Brain pericyte (primary cell): ENCODE results near the gene FAM222A.

Experiments used
- DNase-seq: peaks from one replicate; pipeline ENCODE4 v3.0.0-alpha.2; 2012; ENCODE audit warnings: low read depth, low spot score

Gene FAM222A

GRCh38 chr12:109713187-109714070, at the start of gene FAM222A:
Gene FAM222A, plus strand, starts transcription at chr12:109713825. Its CDS starts 30,322 bp downstream, at chr12:109744147.
- peak; percentile 88 for DNase-seq

DNA sequence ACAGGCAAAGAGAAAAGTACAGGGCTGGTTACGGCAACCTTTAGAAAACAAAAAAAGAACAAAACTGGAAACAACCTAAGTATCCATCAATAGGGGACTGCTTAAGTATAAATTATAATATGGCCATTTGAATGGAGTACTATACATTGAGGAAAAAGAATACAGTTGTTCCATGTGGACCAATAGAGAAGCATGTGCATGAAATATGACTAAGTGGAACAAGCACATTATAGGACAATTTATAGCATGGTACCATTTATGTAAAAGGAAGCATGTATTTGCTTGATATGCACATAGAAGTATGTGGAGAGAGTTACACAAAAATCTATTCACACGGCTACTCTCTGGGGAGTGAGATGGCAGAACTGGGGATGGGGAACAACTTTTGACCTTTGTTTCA, 49.2 kb upstream of the FAM222A start:
- no peak for DNase-seq

GRCh38 chr12:109666068-109666467, 47.6 kb upstream of the FAM222A start:
- DNase-seq: no peak

- DNase-seq: no peak
These were observed 42.9 kb upstream of the FAM222A start for GRCh38 chr12:109670731-109671130.

DNA sequence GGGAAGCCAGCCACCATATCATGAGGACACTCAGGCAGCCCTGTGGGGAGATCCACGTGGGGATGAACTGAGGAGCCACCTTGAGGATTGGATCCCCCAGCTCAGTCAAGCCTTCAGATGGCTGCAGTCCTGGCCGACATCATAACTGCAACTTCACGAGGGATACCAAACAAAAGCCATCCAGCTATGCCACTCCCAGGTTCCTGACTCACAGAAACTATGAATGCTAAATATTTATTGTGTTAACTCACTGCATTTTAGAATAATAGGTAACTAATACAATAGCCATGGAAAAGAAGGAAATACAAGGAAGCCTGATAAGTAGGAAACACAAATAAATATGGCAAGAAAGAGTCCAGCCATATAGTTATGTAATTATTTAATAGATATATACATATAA, 42.1 kb upstream of the FAM222A start:
- no peak for DNase-seq

GRCh38 chr12:109673379-109673778, 40.2 kb upstream of the FAM222A start:
- no peak for DNase-seq

- no peak for DNase-seq
These were observed 39.7 kb upstream of the FAM222A start for GRCh38 chr12:109673884-109674283.

GRCh38 chr12:109675411-109675810, 38.2 kb upstream of the FAM222A start:
- no peak for DNase-seq

DNA sequence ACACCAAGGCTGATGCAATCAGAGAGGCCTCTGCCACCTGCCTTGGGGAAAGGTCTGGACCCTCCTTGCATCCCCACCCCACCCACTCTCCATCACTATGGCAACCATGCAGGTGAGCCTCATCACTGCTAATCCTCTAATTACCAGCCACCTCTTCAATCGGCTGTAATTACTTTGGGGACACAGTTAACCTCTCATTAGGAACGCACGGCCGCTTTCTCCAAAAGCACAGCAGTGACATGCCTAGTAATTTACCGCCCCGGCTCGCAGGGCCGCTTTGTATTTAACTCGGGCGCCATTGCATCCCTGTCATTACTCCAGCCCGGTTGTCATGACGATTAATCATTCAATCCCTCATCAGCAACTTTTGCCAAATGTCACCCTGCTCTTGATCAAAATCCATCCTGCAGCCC, 36.3 kb upstream of the FAM222A start:
- no peak for DNase-seq

- DNase-seq: no peak
These were observed 34.9 kb upstream of the FAM222A start for GRCh38 chr12:109678719-109679118.

DNA sequence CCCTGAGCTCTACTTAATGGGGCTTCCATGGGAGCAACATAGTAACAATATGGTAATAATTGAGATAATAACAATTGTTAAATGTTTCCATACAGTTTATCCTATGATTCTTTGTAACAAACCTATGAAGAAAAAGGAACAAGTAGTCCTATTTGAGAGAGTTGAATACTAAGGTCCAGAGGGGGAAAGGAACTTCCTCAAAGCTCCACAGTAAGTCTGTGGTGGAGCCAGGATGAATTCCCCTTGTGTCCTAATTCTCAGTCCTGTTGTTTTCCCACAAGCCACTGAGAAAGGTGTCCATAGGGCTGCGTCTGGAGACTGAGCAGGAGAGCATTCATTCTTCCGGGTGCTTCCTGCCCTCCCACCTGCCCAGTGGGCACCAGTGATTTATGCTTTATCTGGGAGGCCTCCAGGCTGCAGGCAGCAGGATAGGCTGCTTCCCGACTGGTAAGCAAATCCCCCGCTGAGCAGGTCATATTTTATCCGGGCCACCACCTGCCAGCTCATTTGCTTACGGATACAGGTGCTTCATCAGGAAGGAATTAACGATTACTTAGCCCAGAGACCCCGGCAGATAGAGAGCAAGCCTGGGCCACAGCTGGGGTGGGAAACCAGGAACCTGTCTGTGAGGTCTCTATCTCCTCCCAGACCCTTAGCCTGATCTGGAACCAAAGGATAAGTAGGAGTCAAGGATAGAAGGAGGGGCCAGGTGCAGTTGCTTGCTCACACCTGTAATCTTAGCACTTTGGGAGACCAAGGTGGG, 33.9 kb upstream of the FAM222A start:
- DNase-seq: no peak

- DNase-seq: no peak
These were observed 33.2 kb upstream of the FAM222A start for GRCh38 chr12:109680264-109681005.

DNA sequence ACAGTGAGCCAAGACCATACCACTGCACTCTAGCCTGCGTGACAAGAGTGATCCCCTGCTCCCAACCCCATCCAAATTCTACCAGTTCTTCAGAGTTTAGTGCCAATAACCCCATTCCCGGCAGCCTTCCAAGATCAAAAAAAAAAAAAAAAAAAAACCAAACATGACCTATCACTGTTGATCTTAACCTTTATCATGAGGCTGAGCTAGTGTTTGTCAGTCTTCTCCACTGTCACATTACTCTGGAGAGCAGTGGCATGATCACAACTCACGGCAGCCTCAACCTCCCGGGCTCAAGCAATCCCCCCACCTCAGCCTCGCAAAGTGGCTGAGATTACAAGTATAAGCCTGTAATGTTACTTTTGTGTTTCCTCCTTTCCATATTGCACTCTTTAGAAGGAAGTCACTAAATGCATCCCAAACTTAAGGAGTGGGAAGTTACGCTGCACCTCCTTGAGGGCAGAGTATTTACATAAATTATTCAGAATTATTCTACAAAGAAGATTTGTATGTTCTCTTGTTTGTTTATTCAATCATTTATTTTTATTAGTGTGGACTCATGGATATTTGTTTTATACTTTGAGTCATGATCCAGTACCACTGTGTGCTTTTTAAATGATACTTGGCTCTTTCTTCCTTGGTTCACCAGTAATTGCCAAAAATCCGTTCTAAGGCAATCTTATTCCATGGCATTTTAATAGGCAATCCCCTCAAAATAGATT, 31.5 kb upstream of the FAM222A start:
- no peak for DNase-seq

DNA sequence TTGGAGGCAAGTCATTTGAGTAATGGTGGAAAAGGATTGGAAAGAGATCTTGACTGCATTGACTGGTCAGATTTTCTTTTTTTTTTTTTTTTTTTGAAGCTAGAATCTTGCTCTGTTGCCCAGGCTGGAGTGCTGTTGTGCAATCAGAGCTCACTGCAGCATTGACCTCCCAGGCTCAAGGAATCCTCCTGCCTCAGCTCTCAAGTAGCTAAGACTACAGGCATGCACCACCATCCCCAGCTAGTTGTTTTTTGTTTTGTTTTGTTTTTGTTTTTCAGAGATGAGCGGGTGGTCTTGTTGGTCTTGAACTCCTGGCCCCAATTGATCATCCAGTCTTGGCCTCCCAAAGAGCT, 30.9 kb upstream of the FAM222A start:
- DNase-seq: no peak

GRCh38 chr12:109683316-109683715, 30.3 kb upstream of the FAM222A start:
- no peak for DNase-seq

- no peak for DNase-seq
These were observed 27.8 kb upstream of the FAM222A start for GRCh38 chr12:109685574-109686447.

- DNase-seq: no peak
These were observed 27.1 kb upstream of the FAM222A start for GRCh38 chr12:109686523-109686922.

DNA sequence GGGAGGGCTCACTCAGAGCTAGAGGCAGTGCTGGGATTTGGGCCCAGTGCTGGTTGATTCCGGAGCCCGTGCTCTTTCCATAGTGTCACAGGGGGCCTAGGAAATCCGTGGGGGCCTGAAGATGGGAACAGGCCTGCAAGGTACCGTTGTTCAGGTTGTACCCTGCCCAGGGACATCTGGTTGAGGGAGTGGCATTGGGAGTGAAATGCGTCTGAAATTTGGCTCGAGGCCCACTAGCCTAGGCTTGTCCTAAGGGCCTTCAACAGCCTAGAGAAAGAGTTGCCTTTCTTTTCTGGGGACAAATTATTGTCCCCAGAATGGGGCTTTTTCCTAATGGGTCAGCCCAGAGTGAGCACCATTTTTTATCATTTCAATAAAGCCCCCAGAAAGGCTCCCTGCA, 26.4 kb upstream of the FAM222A start:
- no peak for DNase-seq

GRCh38 chr12:109689426-109689825, 24.2 kb upstream of the FAM222A start:
- DNase-seq: no peak

DNA sequence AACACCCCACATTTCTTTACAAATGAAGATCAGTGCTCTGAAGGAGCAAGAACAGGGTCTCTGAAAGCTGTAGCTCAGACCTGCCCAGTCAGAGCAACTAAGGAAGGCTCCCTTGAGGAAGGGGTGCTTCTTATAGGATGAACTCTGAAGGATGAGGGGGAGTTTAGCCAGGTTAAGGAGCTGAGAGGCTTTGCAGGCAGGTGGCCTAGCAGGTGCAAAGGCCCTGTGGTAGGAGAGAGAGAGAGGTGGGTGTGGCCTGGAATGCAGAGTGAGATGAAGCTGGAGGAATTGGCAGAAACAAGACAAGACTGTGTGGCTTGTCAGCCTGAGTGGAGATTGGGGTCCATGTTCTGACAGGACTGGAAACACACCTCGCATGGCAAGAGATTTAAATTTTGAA, 20.5 kb upstream of the FAM222A start:
- DNase-seq: no peak
